ENCODE measurements around the gene TYMP. TPM values are rescaled to one million over a fixed set of nuclear protein-coding genes. Genes with fewer than 3 reads are reported as not detected.

TYMP gene
- total and polyA plus RNA-seq, 2 of the 4 experiments (the other 2 are of a cell fraction), result 0.18 to 0.74 TPM

- H3K27me3 ChIP-seq (ENCODE audit: control insufficient read depth, insufficient read depth, low read length), result peaks cover 63% of the 10 kb centered on the region
- no peak overlapping the region for H2AK9ac ChIP-seq (replicated peaks; ENCODE audit: low read depth, low read length, poor library complexity)
- H2BK15ac ChIP-seq (ENCODE audit: low read depth, low read length), result no peak overlapping the region
- intact Hi-C loops (cut with micrococcal nuclease), result no loop called here
- H4K91ac ChIP-seq (ENCODE audit: insufficient read depth, low read depth, low read length), result no peak overlapping the region
- no peak overlapping the region for H2BK120ac ChIP-seq (ENCODE audit: low read depth, low read length)
- dilution Hi-C loops (cut with HindIII; ENCODE audit: low sequenced_read_pairs, unreplicated experiment), result no loop called here
- ATAC-seq (ENCODE audit: low read depth), result no peak
- in situ Hi-C loops (cut with MboI; ENCODE audit: low sequenced_read_pairs), result no loop called here
- H3K56ac ChIP-seq (ENCODE audit: extremely low read depth, insufficient read depth, low read length), result no peak overlapping the region
- H4K20me1 ChIP-seq (ENCODE audit: insufficient read depth, low read length), result no peaks in the 10 kb centered on the region
- H2BK5ac ChIP-seq (ENCODE audit: low read depth, low read length, poor library complexity, severe bottlenecking), result no peak overlapping the region
- H3K79me1 ChIP-seq (ENCODE audit: low read depth in 1 of 2, low read length in 2 of 2), result no peaks in the 10 kb centered on the region
- H2AFZ ChIP-seq (replicated peaks; ENCODE audit: low read length, poor library complexity), result peak overlapping the region; percentile 51
- H3K4me2 ChIP-seq (ENCODE audit: low read depth, low read length), result no peak overlapping the region
- H3K14ac ChIP-seq (replicated peaks; ENCODE audit: low read depth, low read length), result no peak overlapping the region
- no peak overlapping the region for H4K8ac ChIP-seq (ENCODE audit: low read depth in 2 of 2, low read length in 2 of 2)
- no peaks in the 10 kb centered on the region for H3K9me3 ChIP-seq (ENCODE audit: control insufficient read depth, insufficient read depth, low read length)
- ChIA-PET CTCF (interaction anchor here (1.3 kb wide), 1 partner anchor 12 kb away, joined by 4 read pairs; the partner anchor contains the start of gene SYCE3), POLR2A (ENCODE audit: unreplicated experiment) (no interaction called here)
- H3K9ac ChIP-seq (ENCODE audit: low read depth, low read length), result no peak overlapping the region
- WGBS, 2 experiments (ENCODE audit: extremely low coverage in 2 of 2, insufficient read length in 1 of 2), result 86% methylated on average over 2 of the region's 11 CpGs; no CpG with 5 or more reads in 1 of the 2 experiments
- no peak overlapping the region for H2BK20ac ChIP-seq (ENCODE audit: low read depth, low read length)
- H3K23ac ChIP-seq (ENCODE audit: low read depth, low read length), result no peak overlapping the region
- H3K18ac ChIP-seq (ENCODE audit: low read depth, low read length), result no peak overlapping the region
- no peak overlapping the region for H3K4ac ChIP-seq (ENCODE audit: low read depth, low read length)
- no peak for DNase-seq
- no peak overlapping the region for H3K4me3 ChIP-seq (ENCODE audit: insufficient read depth, low read depth, low read length)
- no TSS peak for BruUV-seq (replicated peaks)
- no peaks in the 10 kb centered on the region for H3K36me3 ChIP-seq (ENCODE audit: control insufficient read depth, insufficient read depth, low read length)
- TF ChIP-seq ELK1 (IDR thresholded peaks at IDR 0.05; ENCODE audit: borderline replicate concordance, low read depth, low read length) (no peak), CHD1 (IDR thresholded peaks at IDR 0.05; ENCODE audit: low read depth, low read length) (no peak), SMC3 (IDR thresholded peaks at IDR 0.05; ENCODE audit: low read depth, low read length) (no peak), MXI1 (IDR thresholded peaks at IDR 0.05; ENCODE audit: borderline replicate concordance, low read depth, low read length) (no peak), RFX5 (IDR thresholded peaks at IDR 0.05; ENCODE audit: low read depth, low read length) (no peak), CEBPB (IDR thresholded peaks at IDR 0.05; ENCODE audit: low read depth, low read length) (no peak), POLR2A (IDR thresholded peaks at IDR 0.05; ENCODE audit: low read depth, low read length) (no peak), MAFK (IDR thresholded peaks at IDR 0.05; ENCODE audit: low read depth, low read length) (no peak), RAD21 (IDR thresholded peaks at IDR 0.05; ENCODE audit: low read length) (no peak), NFE2L2 (IDR thresholded peaks at IDR 0.05; ENCODE audit: low read depth, low read length) (no peak)
- no peaks in the 10 kb centered on the region for H3K4me1 ChIP-seq (ENCODE audit: control insufficient read depth, insufficient read depth, low read length)
- H4K5ac ChIP-seq (ENCODE audit: low read depth, low read length), result no peak overlapping the region
- no peak overlapping the region for H3K27ac ChIP-seq (ENCODE audit: insufficient read depth, low read length)
- no peaks in the 10 kb centered on the region for H3K9me1 ChIP-seq (ENCODE audit: insufficient read depth, low read length)
- no peak overlapping the region for H2AK5ac ChIP-seq (ENCODE audit: low read depth, low read length)
These were observed 21.4 kb upstream of the TYMP start for GRCh38 chr22:50551160-50551752.
